Measurements from ENCODE around the gene HSPBP1.

HSPBP1 gene

GRCh38 chr19:55304980-55305379, 25.1 kb upstream of the HSPBP1 start:
- no peak for DNase-seq

DNA sequence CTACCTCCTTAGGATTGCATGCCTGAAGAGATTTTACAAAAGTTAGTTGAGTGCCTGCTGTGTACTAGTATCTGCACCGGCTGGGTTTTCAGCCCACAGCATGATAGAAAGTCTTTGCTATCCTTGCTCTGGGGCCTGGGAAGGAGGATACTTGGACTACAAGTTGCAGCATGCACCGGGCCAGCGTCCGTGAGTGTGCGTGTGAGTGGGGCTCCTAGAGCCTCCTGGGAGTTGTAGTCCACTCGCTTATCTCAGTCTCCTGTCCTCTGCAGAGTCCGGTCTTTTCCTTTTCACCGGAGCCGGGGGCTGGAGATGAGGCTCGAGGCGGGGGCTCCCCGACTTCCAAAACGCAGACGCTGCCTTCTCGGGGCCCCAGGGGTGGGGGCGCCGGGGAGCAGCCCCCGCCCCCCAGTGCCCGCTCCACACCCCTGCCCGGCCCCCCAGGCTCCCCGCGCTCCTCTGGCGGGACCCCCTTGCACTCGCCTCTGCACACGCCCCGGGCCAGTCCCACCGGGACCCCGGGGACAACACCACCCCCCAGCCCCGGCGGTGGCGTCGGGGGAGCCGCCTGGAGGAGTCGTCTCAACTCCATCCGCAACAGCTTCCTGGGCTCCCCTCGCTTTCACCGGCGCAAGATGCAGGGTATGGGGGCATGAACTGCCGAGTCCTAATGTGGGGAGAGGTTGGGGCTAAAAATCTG, 24.5 kb upstream of the HSPBP1 start:
- DNase-seq, result no peak

- no peak for DNase-seq
Measured at GRCh38 chr19:55303477-55303876, 23.6 kb upstream of the HSPBP1 start.

DNA sequence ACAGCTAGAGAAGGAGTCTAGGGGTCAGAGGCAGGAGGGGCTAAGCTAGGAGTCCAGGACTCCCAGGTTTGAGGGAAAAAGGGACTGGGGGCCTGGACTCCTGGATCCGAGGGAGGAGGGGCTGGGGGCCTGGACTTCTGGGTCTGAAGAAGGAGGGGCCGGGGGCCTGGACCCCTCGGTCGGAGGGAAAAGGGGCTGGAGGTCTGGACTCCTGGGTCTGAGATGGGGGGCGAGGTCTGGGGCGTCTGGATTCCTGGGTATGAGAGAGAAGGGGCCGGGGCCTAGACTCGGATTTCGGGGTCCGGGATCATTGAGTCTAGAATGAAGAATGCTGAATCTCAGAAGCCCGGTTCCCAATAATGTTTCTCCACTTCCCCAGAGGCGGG, 22.4 kb upstream of the HSPBP1 start:
- no peak for DNase-seq

DNA sequence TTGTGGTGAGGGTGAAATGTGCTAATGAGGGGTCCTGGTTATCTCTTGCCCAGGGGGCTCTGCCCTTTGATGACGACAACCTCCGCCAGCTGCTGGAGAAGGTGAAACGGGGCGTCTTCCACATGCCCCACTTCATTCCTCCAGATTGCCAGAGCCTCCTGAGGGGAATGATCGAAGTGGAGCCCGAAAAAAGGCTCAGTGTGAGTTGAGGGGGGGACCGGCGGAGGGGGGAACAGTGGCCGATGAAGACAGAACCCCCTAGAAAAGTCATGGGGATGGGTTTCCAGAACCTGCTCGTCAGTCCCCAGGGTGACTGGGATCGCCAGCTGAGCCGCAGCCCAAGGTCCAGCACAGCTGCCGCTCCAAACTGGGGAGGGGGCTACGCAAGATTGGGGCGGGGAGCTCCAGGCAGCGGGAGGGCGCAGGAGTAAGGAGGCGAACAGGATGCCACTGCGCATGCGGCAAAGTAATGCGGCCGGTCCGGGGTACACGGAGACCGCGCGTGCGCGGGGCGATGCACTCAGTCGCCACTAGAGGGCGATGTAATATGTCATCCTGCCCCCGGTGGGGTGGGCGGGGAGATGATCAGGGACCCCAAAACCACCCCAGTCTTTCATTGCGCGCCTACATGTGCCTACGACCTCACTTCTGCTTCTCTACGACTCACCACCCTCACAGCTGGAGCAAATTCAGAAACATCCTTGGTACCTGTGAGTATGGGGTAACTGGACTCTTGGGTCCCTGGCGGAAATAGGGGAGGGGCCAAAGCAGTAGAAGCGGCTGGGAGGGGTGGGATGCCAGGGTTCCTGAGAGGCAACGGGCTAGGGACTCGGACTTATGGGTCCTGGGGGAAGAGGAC, 21.8 kb upstream of the HSPBP1 start:
- DNase-seq, result peak; percentile 44

DNA sequence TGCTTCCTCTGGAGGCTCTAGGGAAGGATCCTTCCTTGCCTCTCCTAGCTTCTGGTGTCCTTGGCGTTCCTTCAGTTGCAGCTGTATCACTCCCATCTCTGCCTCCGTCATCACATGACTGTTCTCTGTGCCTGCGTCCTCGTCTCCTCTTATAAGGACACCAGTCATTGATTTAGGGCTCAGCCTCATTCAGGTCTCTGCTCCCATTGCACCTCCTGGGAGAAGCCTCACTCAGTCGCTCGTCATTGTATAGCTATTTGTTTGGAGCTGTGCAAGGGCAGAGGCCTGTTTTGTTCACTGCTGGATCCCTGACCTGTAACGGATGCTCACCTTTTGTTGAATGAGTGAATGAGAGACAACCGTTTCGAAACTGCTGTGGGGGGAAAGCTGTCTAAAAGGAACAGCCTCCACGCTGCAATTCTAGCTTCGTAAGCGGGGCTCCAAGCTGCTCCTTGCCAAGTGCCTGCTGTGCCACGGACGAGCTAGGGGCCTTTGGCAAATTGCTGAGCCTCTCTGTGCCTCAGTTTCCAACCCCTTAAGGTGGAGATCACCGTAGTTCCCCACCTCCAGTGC, 21.1 kb upstream of the HSPBP1 start:
- DNase-seq, result no peak

DNA sequence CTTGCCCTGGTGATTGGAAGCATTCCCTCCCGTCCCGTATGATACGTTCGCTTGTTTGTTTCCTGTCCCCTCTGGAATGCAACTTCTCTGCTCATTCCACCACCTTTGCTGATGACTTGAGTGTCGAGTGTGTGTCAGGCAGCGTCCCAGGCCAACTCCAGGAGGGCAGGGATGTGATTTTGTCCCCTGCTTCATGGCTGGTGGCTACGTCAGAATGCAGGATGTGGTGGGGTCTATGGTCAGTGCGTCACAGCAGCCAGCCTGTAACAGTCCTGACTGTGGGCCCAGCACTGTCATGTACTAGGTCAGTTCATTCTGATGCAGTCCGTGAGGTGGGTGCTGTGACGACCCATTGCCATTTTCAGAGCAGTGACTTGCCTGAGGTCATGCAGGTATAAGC, 20.1 kb upstream of the HSPBP1 start:
- no peak for DNase-seq

GRCh38 chr19:55297267-55297666, 17.4 kb upstream of the HSPBP1 start:
- DNase-seq, result no peak

- DNase-seq, result no peak
Measured at GRCh38 chr19:55289117-55289796, 9.3 kb upstream of the HSPBP1 start.

- DNase-seq, result no peak
Measured at GRCh38 chr19:55287361-55288079, 7.6 kb upstream of the HSPBP1 start.

DNA sequence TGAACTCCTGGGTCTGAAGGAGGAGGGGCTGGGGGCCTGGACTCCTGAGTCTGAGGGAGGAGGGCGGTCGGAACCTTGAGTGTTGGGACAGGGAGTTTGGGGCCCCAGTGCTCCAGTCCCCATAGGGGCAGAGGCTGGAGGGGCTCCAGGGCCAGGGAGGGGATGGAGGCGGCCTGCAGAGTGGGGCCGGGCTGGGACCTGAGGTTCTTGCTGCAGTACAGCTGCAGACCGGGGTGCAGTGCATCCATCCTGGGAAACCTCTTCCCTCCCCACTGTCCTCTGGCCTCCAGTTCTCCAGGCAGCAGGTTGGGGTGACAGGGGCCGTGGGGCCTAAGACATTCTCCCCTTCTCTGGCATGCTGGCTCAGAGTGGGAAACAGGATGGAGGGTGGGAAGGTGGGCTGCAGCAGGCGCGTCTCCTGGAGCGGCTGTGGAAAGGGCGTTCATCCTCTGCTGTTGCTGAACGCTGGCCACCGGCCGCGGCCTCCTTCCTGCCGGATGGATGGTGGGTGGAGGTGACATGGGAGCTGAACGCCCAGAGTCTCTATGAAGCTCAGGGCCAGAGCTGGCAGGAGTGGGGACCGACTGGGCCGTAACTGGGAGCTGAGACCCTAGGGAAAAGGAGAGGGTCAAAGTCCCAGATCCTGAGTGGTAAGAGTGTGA, 5.5 kb upstream of the HSPBP1 start:
- DNase-seq, result no peak

GRCh38 chr19:55284405-55285058, 4.6 kb upstream of the HSPBP1 start:
- no peak for DNase-seq

GRCh38 chr19:55283548-55284377, 3.9 kb upstream of the HSPBP1 start, which contains the start of gene BRSK1:
BRSK1 (plus strand) TSS chr19:55283997; CDS start chr19:55284443, 446 bp downstream.
- DNase-seq, result no peak

DNA sequence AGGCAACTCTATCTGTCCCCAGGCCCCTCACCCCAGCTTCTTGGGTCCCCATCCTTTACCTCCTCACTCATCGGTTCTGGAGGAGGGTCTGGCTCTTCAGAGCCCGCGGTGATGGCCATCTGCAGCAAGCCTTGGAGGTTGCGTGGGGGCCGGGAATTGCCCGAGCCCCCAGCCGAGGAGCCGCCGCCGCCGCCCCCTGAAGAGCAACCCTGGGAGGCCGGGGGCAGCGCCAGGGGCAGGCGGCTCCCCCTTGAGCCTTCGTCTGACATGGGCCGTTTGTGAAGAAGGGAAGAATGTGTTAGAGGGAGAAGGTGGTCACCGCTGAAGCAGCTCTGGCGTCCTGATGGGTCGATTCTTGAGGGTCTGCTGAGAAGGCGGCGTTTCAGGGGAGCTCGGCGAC, 570 bp downstream of the HSPBP1 start:
- DNase-seq, result no peak

DNA sequence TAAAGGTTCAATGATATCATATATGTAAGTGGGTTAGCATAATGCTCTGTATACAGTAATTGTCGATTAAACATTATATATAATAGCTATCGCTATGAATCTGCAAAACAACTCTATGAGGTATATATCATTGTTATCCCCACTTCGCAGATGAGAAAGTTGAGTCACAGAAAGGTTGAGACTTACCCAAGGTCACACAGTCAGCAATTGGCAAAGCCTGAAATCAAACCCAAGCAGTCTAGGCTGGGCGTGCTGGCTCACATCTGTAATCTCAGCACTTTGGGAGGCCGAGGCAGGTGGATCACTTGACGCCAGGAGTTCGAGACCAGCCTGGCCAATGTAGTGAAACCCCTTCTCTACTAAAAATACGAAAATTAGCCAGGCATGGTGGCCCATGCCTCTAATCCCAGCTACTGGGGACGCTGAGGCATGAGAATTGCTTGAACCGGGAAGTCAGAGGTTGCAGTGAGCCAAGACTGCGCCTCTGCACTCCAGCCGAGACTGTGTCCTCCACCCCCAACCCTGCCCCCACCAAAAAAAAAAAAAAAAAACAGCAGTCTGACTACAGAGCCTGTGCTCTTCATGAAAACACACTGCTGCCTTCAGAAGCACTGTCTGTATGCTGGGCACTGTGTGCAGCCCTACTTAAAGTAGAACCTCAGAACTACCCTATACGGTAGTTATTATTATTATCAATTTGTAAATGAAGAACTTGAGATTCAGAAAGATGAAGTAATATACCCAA, 1.3 kb downstream of the HSPBP1 start:
- no peak for DNase-seq

GRCh38 chr19:55277494-55277893, 2.4 kb downstream of the HSPBP1 start:
- no peak for DNase-seq

DNA sequence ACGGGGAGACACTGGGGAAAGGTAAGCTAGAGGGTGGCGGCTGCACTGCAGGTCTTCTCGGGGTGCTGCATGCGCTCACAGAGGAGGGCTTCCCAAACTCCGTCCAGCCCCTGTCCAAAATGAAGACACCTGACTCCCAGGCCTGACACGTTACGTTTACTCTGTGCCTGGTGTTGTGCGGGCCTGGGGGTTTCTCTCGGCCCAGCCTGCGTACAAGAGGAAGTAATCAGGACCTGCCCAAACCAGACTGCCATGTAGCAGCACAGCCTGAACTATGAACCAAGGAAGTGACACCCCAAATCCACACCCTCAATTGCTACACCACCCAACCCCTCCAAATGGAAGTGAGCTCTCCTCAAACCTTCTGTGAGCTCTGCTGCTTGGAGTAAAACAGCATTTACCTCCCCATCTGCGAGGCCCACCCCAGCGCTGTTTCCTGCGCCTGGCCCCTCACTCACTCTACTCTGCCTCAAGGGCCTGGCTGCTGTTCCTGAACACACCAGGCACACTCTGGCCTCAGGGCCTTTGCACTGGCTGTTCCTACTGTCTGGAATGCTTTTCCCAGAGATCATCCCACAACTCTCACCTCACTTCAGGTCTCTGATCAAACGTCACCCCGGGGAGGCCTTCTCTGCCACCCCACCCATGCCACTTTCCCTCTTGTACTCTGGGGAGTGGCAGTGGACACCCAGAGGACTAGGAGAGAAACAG, 3.0 kb downstream of the HSPBP1 start:
- no peak for DNase-seq

DNA sequence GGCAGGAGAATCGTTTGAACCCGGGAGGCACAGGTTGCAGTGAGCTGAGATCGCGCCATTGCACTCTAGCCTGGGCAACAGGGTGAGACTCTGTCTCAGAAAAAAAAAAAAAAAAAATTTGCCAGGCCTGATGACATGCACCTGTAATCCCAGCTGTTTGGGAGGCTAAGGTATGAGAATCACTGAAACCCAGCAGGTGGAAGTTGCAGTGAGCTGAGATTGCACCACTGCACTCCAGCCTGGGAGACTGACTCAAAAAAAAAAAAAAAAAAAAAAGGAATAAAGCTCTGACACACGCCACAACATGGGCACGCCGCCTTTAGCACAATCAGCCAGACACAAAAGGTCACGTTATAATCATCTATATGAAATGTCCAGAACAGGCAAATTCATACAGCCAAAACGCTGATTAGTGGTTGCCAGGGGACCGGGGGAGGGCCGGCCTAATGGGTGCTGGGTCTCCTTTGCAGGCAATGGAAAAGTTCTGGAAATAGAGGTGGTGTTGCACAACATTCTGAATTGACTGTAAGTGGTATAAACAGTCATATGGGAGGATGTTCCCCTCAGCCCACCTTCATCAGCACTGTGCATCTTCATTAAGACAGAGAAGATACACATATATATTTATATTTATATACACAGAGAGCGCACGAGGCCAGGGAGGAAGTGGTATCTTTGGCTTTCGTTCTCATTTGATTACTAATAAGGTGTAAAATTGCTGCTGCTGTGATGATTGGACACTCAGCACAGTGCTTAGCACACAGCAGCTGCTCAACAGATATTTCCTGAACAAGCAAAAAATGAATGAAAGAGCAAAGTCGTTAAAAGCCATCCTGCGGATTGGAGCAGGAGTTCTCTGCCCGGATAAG, 3.8 kb downstream of the HSPBP1 start:
- DNase-seq, result no peak

Measured in SHP77 treated with DMSO at 0.1 percent for 48 hours (cell line).